ENCODE data around the gene ELOVL2.

Gene ELOVL2

GRCh38 chr6:10981409-10981808, 62.7 kb downstream of the ELOVL2 start:
- no peak for DNase-seq (ENCODE audit: low read depth in 3 of 3)

GRCh38 chr6:10979603-10980002, 64.5 kb downstream of the ELOVL2 start:
- DNase-seq (ENCODE audit: low read depth in 3 of 3) = no peak

GRCh38 chr6:10977231-10977968, 66.7 kb downstream of the ELOVL2 start:
- no peak for DNase-seq (ENCODE audit: low read depth in 3 of 3)

GRCh38 chr6:10976571-10976970, 67.5 kb downstream of the ELOVL2 start:
- DNase-seq (ENCODE audit: low read depth in 3 of 3) = no peak

- no peak for DNase-seq (ENCODE audit: low read depth in 3 of 3)
These were observed 71.9 kb downstream of the ELOVL2 start for GRCh38 chr6:10972196-10972595.

GRCh38 chr6:10970731-10971130, 73.4 kb downstream of the ELOVL2 start:
- no peak for DNase-seq (ENCODE audit: low read depth in 3 of 3)

- DNase-seq (ENCODE audit: low read depth in 3 of 3) = no peak
These were observed 75.3 kb downstream of the ELOVL2 start for GRCh38 chr6:10968776-10969175.

- no peak for DNase-seq (ENCODE audit: low read depth in 3 of 3)
These were observed 79.4 kb downstream of the ELOVL2 start for GRCh38 chr6:10964684-10965083.

GRCh38 chr6:10963113-10963512, 81.0 kb downstream of the ELOVL2 start:
- DNase-seq (ENCODE audit: low read depth in 3 of 3) = no peak

GRCh38 chr6:10962673-10963072, 81.4 kb downstream of the ELOVL2 start:
- no peak for DNase-seq (ENCODE audit: low read depth in 3 of 3)

GRCh38 chr6:10961837-10962236, 82.3 kb downstream of the ELOVL2 start:
- no peak for DNase-seq (ENCODE audit: low read depth in 3 of 3)

GRCh38 chr6:10960171-10960570, 83.9 kb downstream of the ELOVL2 start:
- no peak for DNase-seq (ENCODE audit: low read depth in 3 of 3)

- no peak for DNase-seq (ENCODE audit: low read depth in 3 of 3)
These were observed 86.7 kb downstream of the ELOVL2 start for GRCh38 chr6:10957414-10957886.

- DNase-seq (ENCODE audit: low read depth in 3 of 3) = no peak
These were observed 87.3 kb downstream of the ELOVL2 start for GRCh38 chr6:10956776-10957175.

GRCh38 chr6:10954590-10955010, 89.5 kb downstream of the ELOVL2 start:
- peak; percentile 55 to 73 (median 58) for DNase-seq (ENCODE audit: low read depth in 3 of 3)

- no peak for DNase-seq (ENCODE audit: low read depth in 3 of 3)
These were observed 92.3 kb downstream of the ELOVL2 start for GRCh38 chr6:10951675-10952282.

- no peak for DNase-seq (ENCODE audit: low read depth in 3 of 3)
These were observed 94.3 kb downstream of the ELOVL2 start for GRCh38 chr6:10949579-10950490.

GRCh38 chr6:10947966-10948365, 96.1 kb downstream of the ELOVL2 start:
- no peak for DNase-seq (ENCODE audit: low read depth in 3 of 3)

GRCh38 chr6:10945845-10946244, 98.3 kb downstream of the ELOVL2 start:
- DNase-seq (ENCODE audit: low read depth in 3 of 3) = no peak

GRCh38 chr6:10939840-10940239, 104.3 kb downstream of the ELOVL2 start:
- DNase-seq (ENCODE audit: low read depth in 3 of 3) = no peak

GRCh38 chr6:10933126-10933525, 111.0 kb downstream of the ELOVL2 start:
- no peak for DNase-seq (ENCODE audit: low read depth in 3 of 3)
